Measurements from ENCODE around the gene C2CD3.

- TF ChIP-seq TAF1 (IDR thresholded peaks at IDR 0.05; ENCODE audit: borderline replicate concordance, insufficient read depth, low read length), result no peak
- no peak for TF ChIP-seq REST (IDR thresholded peaks at IDR 0.05; ENCODE audit: insufficient read depth in 1 of 2, low read depth in 2 of 2, low read length in 2 of 2)
- TF ChIP-seq POLR2AphosphoS5 (IDR thresholded peaks at IDR 0.05; ENCODE audit: low read depth, low read length), result no peak
Observed at GRCh38 chr11:74135127-74135840, 35.5 kb downstream of the C2CD3 start.
